ENCODE results near the gene RBBP8NL.

DNA sequence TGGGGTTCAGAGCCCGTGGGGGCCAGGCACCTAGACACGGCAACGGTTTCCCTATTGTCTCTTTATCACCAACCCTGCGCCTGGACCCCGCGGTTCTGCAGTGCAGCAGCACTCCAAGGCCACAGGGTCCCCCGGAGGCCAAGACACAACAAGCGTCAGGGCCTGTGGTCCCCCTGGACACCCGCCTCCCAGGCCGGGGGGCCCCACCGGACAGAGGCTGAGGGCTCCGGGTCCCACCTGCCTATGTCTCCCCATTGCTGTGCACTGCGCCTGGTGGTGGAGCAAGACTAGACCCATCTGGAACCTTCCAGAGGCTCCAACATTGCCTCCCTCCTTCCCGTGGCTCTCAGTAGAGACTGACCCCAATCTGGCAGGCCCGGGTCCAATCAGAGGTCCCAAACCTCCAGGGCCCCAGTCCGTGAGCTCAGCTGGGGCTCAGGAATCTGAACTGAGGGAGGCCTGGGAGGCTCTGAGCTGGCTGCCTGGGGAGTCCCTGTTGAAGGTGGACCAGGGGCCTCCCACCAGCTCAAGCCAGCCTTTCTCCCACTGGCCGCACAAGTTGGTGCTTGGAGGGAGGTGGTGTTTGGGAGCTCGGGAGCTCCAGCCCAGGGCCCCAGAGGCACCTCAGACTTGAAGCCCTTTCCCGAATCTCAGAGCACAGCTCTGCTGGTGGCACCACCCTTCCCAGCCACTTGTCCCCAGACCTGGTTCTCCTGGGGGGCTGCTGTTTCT is 39.6 kb upstream of the RBBP8NL start:
- TF ChIP-seq, protein P1, sequence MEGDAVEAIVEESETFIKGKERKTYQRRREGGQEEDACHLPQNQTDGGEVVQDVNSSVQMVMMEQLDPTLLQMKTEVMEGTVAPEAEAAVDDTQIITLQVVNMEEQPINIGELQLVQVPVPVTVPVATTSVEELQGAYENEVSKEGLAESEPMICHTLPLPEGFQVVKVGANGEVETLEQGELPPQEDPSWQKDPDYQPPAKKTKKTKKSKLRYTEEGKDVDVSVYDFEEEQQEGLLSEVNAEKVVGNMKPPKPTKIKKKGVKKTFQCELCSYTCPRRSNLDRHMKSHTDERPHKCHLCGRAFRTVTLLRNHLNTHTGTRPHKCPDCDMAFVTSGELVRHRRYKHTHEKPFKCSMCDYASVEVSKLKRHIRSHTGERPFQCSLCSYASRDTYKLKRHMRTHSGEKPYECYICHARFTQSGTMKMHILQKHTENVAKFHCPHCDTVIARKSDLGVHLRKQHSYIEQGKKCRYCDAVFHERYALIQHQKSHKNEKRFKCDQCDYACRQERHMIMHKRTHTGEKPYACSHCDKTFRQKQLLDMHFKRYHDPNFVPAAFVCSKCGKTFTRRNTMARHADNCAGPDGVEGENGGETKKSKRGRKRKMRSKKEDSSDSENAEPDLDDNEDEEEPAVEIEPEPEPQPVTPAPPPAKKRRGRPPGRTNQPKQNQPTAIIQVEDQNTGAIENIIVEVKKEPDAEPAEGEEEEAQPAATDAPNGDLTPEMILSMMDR (IDR thresholded peaks at IDR 0.05) = no peak
- no peak for TF ChIP-seq POLR2A (IDR thresholded peaks at IDR 0.05)
